ENCODE results near the gene MAOA.

DNA sequence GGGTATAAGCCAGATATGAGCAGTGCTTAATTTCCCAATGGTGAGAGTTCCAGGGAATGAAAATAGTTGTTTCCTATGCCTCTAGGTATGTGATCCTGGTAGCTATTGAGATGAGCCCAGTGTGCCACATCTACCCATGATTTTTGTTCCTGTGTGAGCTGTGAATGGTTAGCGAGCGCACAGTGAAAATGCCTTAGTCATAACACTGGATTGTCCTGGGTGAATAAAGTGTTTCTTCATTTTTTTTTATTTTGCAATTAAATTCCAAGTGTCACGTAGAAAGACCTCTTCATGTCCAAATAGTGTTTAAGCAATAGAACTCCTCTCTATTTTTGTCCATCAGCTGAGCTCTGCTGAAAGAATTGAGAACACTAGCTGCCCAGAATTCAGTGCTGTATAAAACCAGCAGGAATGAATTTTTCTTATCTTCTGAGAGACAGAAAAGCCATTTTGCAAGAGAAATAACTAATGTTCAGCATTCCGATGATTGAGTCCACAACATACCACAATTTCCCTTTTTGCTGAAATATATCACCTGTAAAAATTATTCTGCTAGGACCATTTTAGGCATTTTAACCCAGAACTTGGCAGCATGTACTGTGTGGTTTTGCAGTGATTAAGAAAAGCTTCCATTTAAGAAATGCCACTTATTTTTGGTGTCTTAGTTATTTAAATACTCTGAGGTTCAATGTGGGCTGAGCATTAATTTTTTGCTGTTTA is 5.6 kb downstream of the MAOA start:
- TF ChIP-seq CTCF (IDR thresholded peaks at IDR 0.05; ENCODE audit: insufficient read depth, low read depth, low read length) (no peak), EZH2 (IDR thresholded peaks at IDR 0.05; ENCODE audit: insufficient read depth, low read length) (no peak)
